Keratinocyte (primary cell): Measurements from ENCODE around the gene UNC93A. TPM values are rescaled to one million over a fixed set of nuclear protein-coding genes. Genes with fewer than 3 reads are reported as not detected.
"Not testable (repeated sequence)": the region's sequence is repeated elsewhere in the genome, so short reads cannot be mapped to it uniquely, and the experiment has no call there.

Experiments
- DNase-seq: peaks from one replicate; pipeline ENCODE4 v3.0.0-alpha.2; 2011; ENCODE audit warnings: low read depth, missing footprints, low spot score
- FAIRE-seq: peaks from 2 replicates; lab custom pipeline; 2011; peaks lifted over from hg19 to GRCh38; lab: Jason Lieb, UNC
- H2AFZ ChIP-seq: 2 replicates; pipeline ENCODE4 v1.6.0; 2012; ENCODE audit warnings: low read length, control low read depth, inconsistent platforms; ENCODE audit not compliant: control insufficient read depth
- H3K27ac ChIP-seq: 2 replicates; pipeline ENCODE4 v1.5.1; 2011; ENCODE audit warnings: low read length; ENCODE audit not compliant: control insufficient read depth, insufficient read depth
- H3K27me3 ChIP-seq: 3 replicates; pipeline ENCODE4 v1.6.0; 2011; ENCODE audit warnings: low read length; ENCODE audit not compliant: control insufficient read depth, insufficient read depth; ENCODE audit errors: extremely low read depth
- H3K36me3 ChIP-seq, 2 experiments: 2 replicates in 1 of 2; 3 replicates in 1 of 2; pipeline ENCODE4 v1.5.1; 2011; ENCODE audit warnings: low read length in 2 of 2, mild to moderate bottlenecking in 1 of 2; ENCODE audit not compliant: control insufficient read depth in 2 of 2, insufficient read depth in 2 of 2; ENCODE audit errors: extremely low read depth in 1 of 2
- H3K4me1 ChIP-seq: 3 replicates; pipeline ENCODE4 v1.5.1; 2011; ENCODE audit warnings: low read length; ENCODE audit not compliant: control insufficient read depth, insufficient read depth; ENCODE audit errors: extremely low read depth
- H3K4me2 ChIP-seq: 3 replicates; pipeline ENCODE4 v1.6.0; 2011; ENCODE audit warnings: low read depth, low read length; ENCODE audit not compliant: control insufficient read depth, insufficient read depth; ENCODE audit errors: extremely low read depth
- H3K4me3 ChIP-seq, 3 experiments: fragments of 200-600 bp in 1 of 3; sonication (generic) in 1 of 3; 2 replicates in 2 of 3; 3 replicates in 1 of 3; pipeline ENCODE4 v1.5.1; 2011 to 2016; ENCODE audit warnings: low read length in 3 of 3, mild to moderate bottlenecking in 3 of 3, control low read depth in 2 of 3, inconsistent platforms in 1 of 3, low read depth in 1 of 3, mixed read lengths in 1 of 3, mixed run types in 1 of 3, moderate library complexity in 1 of 3; ENCODE audit not compliant: control insufficient read depth in 2 of 3, insufficient read depth in 2 of 3; ENCODE audit errors: extremely low read depth in 1 of 3
- H3K79me2 ChIP-seq: 2 replicates; pipeline ENCODE4 v1.6.0; 2012; ENCODE audit warnings: low read length; ENCODE audit not compliant: control insufficient read depth, insufficient read depth
- H3K9ac ChIP-seq: 3 replicates; pipeline ENCODE4 v1.6.0; 2011; ENCODE audit warnings: low read length; ENCODE audit not compliant: control insufficient read depth, insufficient read depth; ENCODE audit errors: extremely low read depth
- H3K9me1 ChIP-seq: 3 replicates; pipeline ENCODE4 v1.6.0; 2011; ENCODE audit warnings: low read length; ENCODE audit not compliant: control insufficient read depth, insufficient read depth; ENCODE audit errors: extremely low read depth
- H3K9me3 ChIP-seq: 2 replicates; pipeline ENCODE4 v1.5.1; 2012; ENCODE audit warnings: low read depth, low read length; ENCODE audit not compliant: control insufficient read depth
- H4K20me1 ChIP-seq: 3 replicates; pipeline ENCODE4 v1.6.0; 2011; ENCODE audit warnings: low read length; ENCODE audit not compliant: control insufficient read depth, insufficient read depth; ENCODE audit errors: extremely low read depth
- CTCF ChIP-seq, 3 experiments: IDR thresholded peaks in 1 of 3; conservative IDR thresholded peaks in 1 of 3; optimal IDR thresholded peaks in 1 of 3; 2 replicates in 2 of 3; 3 replicates in 1 of 3; pipeline versions ENCODE3 to v1.5.1; 2011; ENCODE audit warnings: low read length in 3 of 3, mild to moderate bottlenecking in 3 of 3, moderate library complexity in 2 of 3, control low read depth in 1 of 3, inconsistent platforms in 1 of 3; ENCODE audit not compliant: insufficient read depth in 2 of 3; ENCODE audit errors: extremely low read depth in 1 of 3
- EZH2 ChIP-seq: IDR thresholded peaks from one replicate; pipeline ENCODE4 v1.6.1; 2012; ENCODE audit warnings: inconsistent platforms, mild to moderate bottlenecking, low read length, moderate library complexity
- dilution Hi-C: fragments of 300-500 bp; cut with MboI; formaldehyde crosslinking; loops from one replicate; pipeline ENCODE4 v1.7.0; 2020; ENCODE audit warnings: low sequenced_read_pairs; ENCODE audit not compliant: extremely low pct_ligation_motif_present
- polyA plus RNA-seq, 5 experiments: library from polyadenylated mRNA; depleted of rRNA in 3 of 5; stranded (reverse) in 3 of 5; stranded (forward) in 1 of 5; unstranded in 1 of 5; fragments of >200 nt; gene quantifications; 1 replicate in 1 of 5; 2 replicates in 3 of 5; 3 replicates in 1 of 5; pipeline versions ENCODE4 v1.2.1 to v1.2.3, GENCODE V29; 2011 to 2012; ENCODE audit warnings: missing spikeins in 2 of 5, low read depth in 1 of 5, low replicate concordance in 1 of 5

UNC93A gene
- polyA plus RNA-seq, 1 donor (not counting 4 experiments of a cell fraction or from before 2014, with no cell fraction given): not detected

GRCh38 chr6:167356874-167357273 lies 65.8 kb downstream of the UNC93A start:
- Histone ChIP-seq H4K20me1 (no peaks in the 10 kb centered on the region), H2AFZ (no peak overlapping the region), H3K27me3 (peaks cover 4% of the 10 kb centered on the region), H3K9ac (no peak overlapping the region), H3K36me3 (no peaks in the 10 kb centered on the region), H3K27ac (no peak overlapping the region), H3K4me1 (no peaks in the 10 kb centered on the region), H3K9me1 (no peaks in the 10 kb centered on the region), H3K4me3 (no peak overlapping the region), H3K9me3 (no peaks in the 10 kb centered on the region), H3K79me2 (no peaks in the 10 kb centered on the region), H3K4me2 (no peak overlapping the region)
- no peak for FAIRE-seq
- dilution Hi-C loops: no loop called here
- no peak for DNase-seq
- TF ChIP-seq EZH2 (no peak), CTCF (optimal IDR thresholded peaks at IDR 0.05 in 1 of 3, IDR thresholded peaks at IDR 0.05 in 1 of 3, conservative IDR thresholded peaks at IDR 0.05 in 1 of 3; ENCODE audit: extremely low read depth in 1 of 3, insufficient read depth in 2 of 3, low read length in 3 of 3) (no peak)

GRCh38 chr6:167358394-167358793 lies 67.3 kb downstream of the UNC93A start:
- FAIRE-seq, H3K27ac ChIP-seq, H3K36me3 ChIP-seq, H3K9me1 ChIP-seq, H3K4me3 ChIP-seq, H3K79me2 ChIP-seq, H2AFZ ChIP-seq, dilution Hi-C loops, H3K4me2 ChIP-seq, H3K4me1 ChIP-seq, H3K9ac ChIP-seq, DNase-seq, H3K9me3 ChIP-seq, H4K20me1 ChIP-seq, H3K27me3 ChIP-seq: not testable (repeated sequence)

- H3K27me3 ChIP-seq, FAIRE-seq, dilution Hi-C loops: not testable (repeated sequence)
Measured at GRCh38 chr6:167361170-167361569, 70.1 kb downstream of the UNC93A start.

More at GRCh38 chr6:167361170-167361569, 70.1 kb downstream of the UNC93A start:
- H3K4me2 ChIP-seq, H3K9me3 ChIP-seq, H3K4me3 ChIP-seq, H3K27ac ChIP-seq, DNase-seq, H3K36me3 ChIP-seq, H3K9me1 ChIP-seq, H2AFZ ChIP-seq, H4K20me1 ChIP-seq, H3K79me2 ChIP-seq, H3K9ac ChIP-seq, H3K4me1 ChIP-seq: not testable (repeated sequence)

Other genes with a start within 250 kb of the UNC93A start
- gene CCR6, start 168.2 kb upstream of the UNC93A start, polyA plus RNA-seq: not detected in 3 replicates
- not detected in 3 replicates for gene GPR31, start 133.3 kb upstream of the UNC93A start, polyA plus RNA-seq
- gene TTLL2, start 33.8 kb downstream of the UNC93A start, polyA plus RNA-seq: not detected in 3 replicates